Measurements from ENCODE around the gene TLR3.

TLR3 gene

DNA sequence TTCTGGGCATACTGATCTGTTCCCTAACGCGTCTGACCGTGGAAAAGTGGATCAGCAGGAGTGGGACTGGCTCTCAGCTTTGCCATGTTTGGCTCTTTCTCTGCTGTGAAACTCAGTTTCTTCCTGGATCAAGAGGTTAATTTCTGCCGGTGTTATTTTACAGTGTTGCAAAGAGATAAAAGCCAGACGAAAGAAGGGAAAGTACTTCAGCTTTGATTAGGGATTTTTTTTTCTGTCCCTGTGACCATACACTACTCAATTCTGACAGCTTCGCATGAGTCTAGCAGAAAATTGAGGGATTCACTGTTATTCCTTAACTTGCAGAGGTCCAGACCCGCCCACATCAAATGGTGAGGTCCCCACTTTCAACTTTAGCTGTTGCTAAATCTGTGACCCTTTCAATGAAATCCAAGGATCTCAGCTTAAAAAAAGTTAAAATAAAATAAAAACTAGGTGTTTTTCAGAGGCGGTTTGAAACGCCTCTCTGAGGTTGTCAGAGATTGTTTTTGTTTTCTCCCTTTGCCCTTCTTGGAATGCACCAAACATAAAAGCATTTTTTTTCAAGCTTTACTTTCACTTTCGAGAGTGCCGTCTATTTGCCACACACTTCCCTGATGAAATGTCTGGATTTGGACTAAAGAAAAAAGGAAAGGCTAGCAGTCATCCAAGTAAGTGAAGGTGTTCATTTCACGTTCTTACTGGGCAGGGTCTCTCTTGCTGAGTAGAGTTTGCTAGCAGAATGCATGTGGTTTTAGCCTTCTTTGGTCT, at the start of gene TLR3:
Gene TLR3, plus strand, starts transcription at position 576 of the 768 bp plus-strand sequence. CDS start 7,464 bp downstream, outside the sequence.
- no peaks in the 10 kb centered on the region for H3K36me3 ChIP-seq (ENCODE audit: control insufficient read depth, insufficient read depth, low read length)
- no peak within 1 kb of the TSS for H3K27ac ChIP-seq
- peak within 1 kb of the TSS; percentile 83 for H3K4me3 ChIP-seq (ENCODE audit: low read depth, low read length)
- H3K4me2 ChIP-seq (ENCODE audit: low read length) = peak within 1 kb of the TSS; percentile 91
- H3K9ac ChIP-seq = no peak within 1 kb of the TSS
- TF ChIP-seq, protein P1, sequence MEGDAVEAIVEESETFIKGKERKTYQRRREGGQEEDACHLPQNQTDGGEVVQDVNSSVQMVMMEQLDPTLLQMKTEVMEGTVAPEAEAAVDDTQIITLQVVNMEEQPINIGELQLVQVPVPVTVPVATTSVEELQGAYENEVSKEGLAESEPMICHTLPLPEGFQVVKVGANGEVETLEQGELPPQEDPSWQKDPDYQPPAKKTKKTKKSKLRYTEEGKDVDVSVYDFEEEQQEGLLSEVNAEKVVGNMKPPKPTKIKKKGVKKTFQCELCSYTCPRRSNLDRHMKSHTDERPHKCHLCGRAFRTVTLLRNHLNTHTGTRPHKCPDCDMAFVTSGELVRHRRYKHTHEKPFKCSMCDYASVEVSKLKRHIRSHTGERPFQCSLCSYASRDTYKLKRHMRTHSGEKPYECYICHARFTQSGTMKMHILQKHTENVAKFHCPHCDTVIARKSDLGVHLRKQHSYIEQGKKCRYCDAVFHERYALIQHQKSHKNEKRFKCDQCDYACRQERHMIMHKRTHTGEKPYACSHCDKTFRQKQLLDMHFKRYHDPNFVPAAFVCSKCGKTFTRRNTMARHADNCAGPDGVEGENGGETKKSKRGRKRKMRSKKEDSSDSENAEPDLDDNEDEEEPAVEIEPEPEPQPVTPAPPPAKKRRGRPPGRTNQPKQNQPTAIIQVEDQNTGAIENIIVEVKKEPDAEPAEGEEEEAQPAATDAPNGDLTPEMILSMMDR (IDR thresholded peaks at IDR 0.05) = no peak
- no peaks in the 10 kb centered on the region for H3K4me1 ChIP-seq
- peak within 1 kb of the TSS; percentile 78 for H2AFZ ChIP-seq
- no peaks in the 10 kb centered on the region for H3K79me2 ChIP-seq
- H3K27me3 ChIP-seq (ENCODE audit: control insufficient read depth, insufficient read depth, low read length) = no peaks in the 10 kb centered on the region
- H3K9me3 ChIP-seq (ENCODE audit: control insufficient read depth, low read length) = no peaks in the 10 kb centered on the region

DNA sequence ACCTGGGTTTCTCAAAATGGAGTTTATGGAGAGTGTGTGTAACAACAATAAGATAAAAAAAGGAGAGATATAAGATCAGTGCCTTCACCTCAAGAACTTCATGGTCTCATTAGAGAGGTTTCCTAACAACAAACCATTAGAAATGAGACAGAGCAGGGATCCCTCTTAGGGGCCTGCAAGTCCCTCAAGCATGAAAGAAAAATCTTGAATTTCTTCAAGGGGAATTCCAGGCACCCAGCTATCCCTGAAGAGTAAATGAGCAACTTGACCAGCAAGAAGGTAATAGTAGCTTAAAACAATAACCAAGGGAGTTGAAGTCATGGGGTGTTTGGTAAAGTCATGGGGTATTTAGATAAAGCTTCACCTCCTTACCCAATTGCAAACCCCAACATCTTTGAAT, 49.7 kb upstream of the TLR3 start:
- no peaks in the 10 kb centered on the region for H3K4me1 ChIP-seq
- no peaks in the 10 kb centered on the region for H3K9me3 ChIP-seq (ENCODE audit: control insufficient read depth, low read length)
- H3K4me2 ChIP-seq (ENCODE audit: low read length) = no peak overlapping the region
- H3K36me3 ChIP-seq (ENCODE audit: control insufficient read depth, insufficient read depth, low read length) = no peaks in the 10 kb centered on the region
- H3K79me2 ChIP-seq = no peaks in the 10 kb centered on the region
- H2AFZ ChIP-seq = no peak overlapping the region
- H3K27me3 ChIP-seq (ENCODE audit: control insufficient read depth, insufficient read depth, low read length) = no peaks in the 10 kb centered on the region
- no peak overlapping the region for H3K27ac ChIP-seq
- H3K4me3 ChIP-seq (ENCODE audit: low read depth, low read length) = no peak overlapping the region
- TF ChIP-seq, protein P1 (IDR thresholded peaks at IDR 0.05) = no peak
- no peak overlapping the region for H3K9ac ChIP-seq

DNA sequence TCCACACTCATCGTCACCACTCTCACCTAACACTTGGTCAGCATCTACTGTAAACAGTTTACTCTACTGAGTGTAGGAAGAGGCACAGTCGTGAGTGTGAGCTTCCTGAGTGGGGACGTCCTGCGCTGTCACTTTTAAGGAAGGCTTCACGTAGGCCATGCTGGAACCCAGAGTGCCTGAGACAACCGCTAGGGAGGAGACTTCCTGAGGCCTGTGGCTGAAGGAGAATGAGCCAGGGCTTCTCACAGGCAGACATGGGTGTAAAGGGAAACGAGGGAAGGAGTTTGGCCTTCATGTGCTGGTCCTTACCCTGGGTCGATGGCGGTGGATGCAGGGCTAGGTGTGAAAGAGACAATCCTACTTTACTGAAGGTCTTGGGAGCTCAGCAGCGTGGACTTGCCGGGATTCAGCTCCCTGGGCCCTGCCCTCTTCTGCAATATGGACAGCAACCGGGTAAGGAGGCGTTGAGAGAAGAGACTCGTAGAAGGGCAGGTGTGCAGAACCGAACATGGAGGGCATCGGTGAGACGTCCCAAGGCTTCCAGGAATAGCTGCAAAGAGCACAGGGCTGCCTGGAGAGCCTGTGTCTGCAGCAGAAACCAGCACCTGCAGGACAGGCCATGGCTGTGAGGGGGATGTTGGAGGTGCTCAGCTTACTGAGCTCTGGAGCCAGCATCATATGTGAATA, 48.7 kb upstream of the TLR3 start:
- TF ChIP-seq, protein P1 (IDR thresholded peaks at IDR 0.05) = no peak
- Histone ChIP-seq H3K4me2 (ENCODE audit: low read length) (no peak overlapping the region), H3K4me1 (no peaks in the 10 kb centered on the region), H2AFZ (no peak overlapping the region), H3K36me3 (ENCODE audit: control insufficient read depth, insufficient read depth, low read length) (no peaks in the 10 kb centered on the region), H3K27ac (no peak overlapping the region), H3K79me2 (no peaks in the 10 kb centered on the region), H3K4me3 (ENCODE audit: low read depth, low read length) (no peak overlapping the region), H3K9ac (no peak overlapping the region), H3K27me3 (ENCODE audit: control insufficient read depth, insufficient read depth, low read length) (no peaks in the 10 kb centered on the region), H3K9me3 (ENCODE audit: control insufficient read depth, low read length) (no peaks in the 10 kb centered on the region)

DNA sequence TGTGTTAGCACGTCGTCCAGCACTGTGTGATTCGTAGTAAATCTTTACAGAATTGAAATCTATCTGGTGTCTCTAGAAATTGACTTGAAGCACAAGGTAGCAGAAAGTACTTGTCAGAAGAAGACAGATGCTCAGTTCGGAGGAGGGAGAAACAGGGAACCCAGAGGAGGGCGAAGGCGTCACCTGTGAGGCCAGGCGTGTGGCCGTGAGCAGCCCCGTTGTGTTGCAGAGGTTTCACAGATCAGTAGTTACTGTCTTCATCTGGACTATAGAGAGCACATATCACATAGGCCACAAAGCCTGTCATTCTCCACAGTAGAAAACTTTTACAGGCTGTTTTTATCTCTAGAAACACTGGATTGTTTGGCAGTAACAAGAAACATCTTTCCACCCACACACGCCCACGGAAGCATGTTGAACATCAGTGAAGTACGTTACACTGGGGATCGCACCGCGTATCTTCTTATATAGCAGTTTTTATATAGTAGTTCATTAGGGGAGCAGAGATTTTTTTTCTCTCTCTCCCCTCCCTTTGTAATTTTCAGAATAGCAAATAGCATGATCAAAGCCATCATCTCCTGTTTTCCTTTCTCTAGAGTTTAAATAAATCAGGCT, 48.1 kb upstream of the TLR3 start:
- H3K4me2 ChIP-seq (ENCODE audit: low read length) = no peak overlapping the region
- no peaks in the 10 kb centered on the region for H3K27me3 ChIP-seq (ENCODE audit: control insufficient read depth, insufficient read depth, low read length)
- H3K27ac ChIP-seq = no peak overlapping the region
- H3K36me3 ChIP-seq (ENCODE audit: control insufficient read depth, insufficient read depth, low read length) = no peaks in the 10 kb centered on the region
- no peak overlapping the region for H3K9ac ChIP-seq
- H3K4me1 ChIP-seq = no peaks in the 10 kb centered on the region
- no peaks in the 10 kb centered on the region for H3K9me3 ChIP-seq (ENCODE audit: control insufficient read depth, low read length)
- no peaks in the 10 kb centered on the region for H3K79me2 ChIP-seq
- H3K4me3 ChIP-seq (ENCODE audit: low read depth, low read length) = no peak overlapping the region
- TF ChIP-seq, protein P1 (IDR thresholded peaks at IDR 0.05) = no peak
- H2AFZ ChIP-seq = no peak overlapping the region
